GM19328 (cell line): ENCODE results near the gene CUL4B.
"Not testable (repeated sequence)": the region's sequence is repeated elsewhere in the genome, so short reads cannot be mapped to it uniquely, and the experiment has no call there.

Source experiments
- ATAC-seq: cut with Tn5 transposase; IDR thresholded peaks from one replicate; pipeline ENCODE4 v1.9.1; 2021; ENCODE audit warnings: mild to moderate bottlenecking, moderate library complexity; ENCODE audit not compliant: unreplicated experiment

CUL4B gene

DNA sequence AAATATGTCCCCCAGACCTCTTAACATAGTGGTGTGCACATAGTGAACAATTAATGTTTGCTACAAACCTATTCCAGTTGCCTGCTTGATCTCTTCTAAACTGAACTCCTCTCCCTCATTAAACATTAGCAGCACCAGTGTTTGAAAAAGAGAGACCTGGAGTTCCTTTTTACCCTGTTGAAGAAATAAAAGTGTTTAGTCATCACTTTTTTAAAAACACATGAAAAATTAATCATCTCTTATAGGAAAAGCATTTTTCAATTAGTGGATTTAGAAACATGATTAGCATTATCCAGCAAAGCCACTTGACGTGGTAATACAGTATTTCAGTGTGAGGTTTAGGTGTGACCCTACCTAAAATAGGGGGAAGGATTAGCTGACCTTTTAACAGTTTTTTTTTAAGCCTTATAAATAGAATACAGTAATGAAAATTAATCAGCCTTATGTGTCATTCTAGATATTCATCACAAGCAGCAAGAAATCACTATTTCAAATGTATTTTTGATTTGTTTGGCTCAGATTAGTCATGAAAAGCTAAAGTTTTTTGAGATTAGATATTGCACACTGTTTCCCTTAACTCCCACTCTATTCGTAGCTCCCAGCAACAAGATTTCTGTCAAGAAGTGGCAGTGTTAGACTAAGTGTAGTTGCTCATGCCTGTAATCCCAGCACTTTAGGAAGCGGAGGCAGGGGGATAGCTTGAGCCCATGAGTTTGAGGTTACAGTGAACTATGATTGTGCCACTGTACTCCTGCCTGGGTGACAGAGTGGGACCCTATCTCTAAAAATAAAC is 26.2 kb downstream of the CUL4B start:
- no peak for ATAC-seq

DNA sequence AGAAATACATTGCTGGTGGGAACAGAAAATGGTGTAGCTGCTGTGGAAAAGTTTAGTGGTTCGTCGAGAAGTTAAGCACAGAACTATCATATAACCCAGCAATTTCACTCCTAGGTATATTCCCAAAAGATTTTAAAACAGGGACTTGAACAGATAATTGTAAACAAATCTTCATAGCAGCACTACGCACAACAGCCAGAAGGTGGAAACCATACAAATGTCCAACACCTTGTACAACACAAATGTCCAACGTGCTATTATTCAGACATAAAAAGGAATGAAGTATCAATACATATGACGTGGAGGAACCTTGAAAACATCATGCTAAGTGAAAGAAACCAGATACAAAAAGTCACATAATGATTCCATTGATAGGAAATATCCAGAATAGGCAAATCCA is 37.9 kb downstream of the CUL4B start:
- ATAC-seq = no peak

DNA sequence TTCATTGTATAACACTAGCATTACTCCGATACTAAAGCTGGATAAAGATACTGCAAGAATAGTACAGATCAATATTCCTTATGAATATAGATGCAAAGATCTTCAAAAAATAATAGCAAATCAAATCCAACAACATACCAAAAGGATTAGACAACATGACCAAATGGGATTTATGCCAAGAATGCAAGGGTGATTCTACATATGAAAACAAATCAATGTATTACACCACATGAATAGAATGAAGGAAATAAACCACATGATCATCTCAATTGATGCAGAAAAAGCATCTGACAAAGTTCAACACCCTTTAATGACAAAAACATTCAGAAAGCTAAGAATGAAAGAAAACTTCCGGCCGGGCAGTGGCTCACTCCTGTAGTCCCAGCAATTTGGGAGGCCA is 42.8 kb downstream of the CUL4B start:
- ATAC-seq = no peak

DNA sequence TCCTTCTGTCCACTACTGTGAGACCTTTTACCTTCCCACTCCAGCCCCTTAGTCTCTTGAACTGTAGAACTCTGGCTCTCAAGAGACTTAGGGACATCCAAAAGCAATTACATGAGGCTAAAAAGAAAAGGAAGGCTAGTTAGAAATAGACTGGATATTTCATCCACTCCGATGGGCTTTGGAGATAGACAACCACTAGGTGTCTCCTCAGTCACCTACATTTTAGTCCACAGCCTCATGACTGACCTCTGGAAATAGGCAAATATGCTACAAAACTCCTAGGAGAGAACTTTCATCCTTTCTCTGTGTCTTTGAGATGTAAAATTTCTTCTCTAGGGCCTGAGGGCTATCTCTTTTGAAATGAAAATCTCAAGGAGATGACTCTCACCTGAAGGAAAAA is 46.5 kb downstream of the CUL4B start:
- ATAC-seq = no peak

DNA sequence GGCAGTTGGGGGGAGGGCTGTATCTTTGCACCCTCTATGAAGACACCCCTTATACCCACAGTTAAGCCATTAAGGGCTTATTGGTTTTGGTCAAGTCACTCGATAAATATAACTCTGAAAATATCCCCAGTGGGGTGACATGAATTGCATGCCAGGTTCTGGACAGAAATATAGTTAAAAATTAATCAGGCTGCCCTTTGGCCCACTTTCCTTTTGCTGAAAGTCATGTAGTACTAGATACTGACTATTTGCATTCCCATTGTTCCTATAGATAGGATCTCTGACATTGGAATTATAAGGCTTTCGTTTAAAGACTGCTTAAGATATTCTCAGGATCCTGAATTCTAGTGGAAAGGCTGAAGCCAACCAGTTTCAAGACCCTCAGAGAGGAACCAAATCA is 48.1 kb downstream of the CUL4B start:
- ATAC-seq = no peak

DNA sequence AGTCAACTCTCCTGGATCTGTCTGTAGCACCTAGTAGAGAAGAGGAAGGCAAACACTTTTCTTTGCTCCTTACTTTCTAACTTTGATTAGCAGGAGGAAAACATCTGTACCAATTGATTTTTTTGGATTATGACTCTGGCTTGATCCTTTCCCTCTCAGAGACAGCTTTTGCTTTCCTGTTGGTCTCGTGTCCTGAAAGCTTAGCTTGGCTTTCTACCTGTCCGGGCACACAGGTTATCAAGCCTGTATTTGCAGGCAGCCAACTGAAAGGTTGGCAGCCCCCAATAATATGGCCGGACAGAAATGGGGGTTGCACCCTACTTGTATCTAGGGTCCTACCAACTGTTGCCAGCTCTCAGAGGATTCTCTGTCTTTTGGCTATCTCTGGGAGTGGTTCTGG is 48.5 kb downstream of the CUL4B start:
- no peak for ATAC-seq

DNA sequence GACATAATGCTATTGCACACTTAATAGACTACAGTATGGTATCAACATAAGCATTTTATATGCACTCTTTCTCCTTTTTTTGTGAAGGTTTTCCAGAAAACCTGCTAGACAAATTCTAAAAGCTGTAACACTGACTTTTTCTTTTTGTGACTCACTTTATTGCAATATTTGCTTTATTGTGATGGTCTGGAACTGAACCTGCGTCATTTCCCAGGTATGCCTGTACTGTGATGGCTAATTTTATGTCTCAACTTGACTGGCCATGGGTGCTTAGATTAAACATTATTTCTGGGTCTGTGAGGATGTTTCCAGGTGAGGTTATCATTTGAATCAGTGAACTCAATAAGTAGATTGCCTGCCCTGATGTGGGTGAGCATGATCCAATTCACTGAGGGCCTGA is 56.2 kb downstream of the CUL4B start:
- ATAC-seq = no peak

DNA sequence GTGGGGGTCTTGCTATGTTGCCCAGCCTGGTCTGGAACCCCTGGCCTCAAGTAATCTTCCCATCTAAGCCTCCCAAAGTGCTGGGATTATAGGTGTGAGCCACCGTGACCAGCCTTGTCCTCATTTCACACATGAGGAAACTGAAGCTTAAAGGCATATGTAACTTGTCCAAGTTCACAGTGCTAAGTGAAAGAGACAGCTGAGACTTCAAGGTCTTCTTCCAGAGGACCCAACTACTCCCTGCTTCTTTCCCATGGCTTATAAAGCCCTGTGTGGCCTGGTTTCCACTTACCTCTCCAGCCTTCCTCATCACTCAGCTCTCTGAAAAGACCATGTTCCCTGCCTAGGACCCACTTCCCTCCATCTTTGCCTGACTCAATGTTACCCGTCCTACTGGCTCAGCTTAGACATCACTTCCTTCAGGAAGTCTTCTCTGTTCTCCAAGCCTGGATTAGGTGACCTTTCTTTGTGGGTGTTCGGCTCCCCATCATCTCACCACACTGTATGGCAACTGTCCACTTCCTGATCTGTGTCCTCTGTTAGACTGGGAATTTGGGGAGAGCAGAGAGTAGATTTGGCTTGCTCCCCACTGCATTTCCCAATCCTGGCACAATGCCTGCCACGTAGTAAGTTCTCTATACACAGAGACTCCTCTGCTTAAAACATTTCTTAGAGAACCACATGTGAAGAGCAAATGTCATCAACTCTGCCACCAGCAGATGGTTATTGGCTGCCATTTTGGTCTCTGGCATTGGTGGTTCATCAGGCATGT is 61.3 kb downstream of the CUL4B start:
- no peak for ATAC-seq

DNA sequence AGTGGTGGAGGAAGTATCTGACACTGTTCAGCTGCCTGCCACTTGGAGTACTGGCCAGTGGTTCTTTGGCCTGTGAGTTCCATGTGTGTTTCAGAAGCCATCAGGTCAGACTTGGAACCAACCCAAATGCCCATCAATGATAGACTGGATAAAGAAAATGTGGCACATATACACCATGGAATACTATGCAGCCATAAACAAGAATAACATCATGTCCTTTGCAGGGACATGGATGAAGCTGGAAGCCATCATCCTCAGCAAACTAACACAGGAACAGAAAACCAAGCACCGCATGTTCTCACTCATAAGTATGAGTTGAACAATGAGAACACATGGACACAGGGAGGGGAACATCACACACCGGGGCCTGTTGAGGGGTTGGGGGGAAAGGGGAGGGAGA is 70.6 kb downstream of the CUL4B start:
- ATAC-seq = not testable (repeated sequence)

DNA sequence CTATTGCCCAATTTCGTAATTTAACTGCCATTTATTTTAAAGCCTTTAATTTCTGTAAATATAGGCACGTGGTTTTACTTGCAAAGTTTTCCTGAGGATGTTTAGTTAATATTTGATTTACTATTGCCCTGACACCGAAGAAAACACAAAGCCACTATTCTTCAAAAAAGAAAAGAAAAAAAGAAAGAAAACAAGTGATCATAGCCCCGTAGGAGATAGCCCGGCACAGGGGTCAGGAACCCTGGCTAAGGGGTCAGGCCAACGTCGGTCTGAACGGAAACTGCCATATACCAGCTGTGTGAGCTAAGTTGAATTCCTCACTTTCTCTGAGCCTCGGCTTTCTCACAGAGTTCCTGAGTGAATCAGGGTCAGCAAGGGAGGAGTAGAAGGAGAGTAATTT is 74.0 kb downstream of the CUL4B start:
- no peak for ATAC-seq

DNA sequence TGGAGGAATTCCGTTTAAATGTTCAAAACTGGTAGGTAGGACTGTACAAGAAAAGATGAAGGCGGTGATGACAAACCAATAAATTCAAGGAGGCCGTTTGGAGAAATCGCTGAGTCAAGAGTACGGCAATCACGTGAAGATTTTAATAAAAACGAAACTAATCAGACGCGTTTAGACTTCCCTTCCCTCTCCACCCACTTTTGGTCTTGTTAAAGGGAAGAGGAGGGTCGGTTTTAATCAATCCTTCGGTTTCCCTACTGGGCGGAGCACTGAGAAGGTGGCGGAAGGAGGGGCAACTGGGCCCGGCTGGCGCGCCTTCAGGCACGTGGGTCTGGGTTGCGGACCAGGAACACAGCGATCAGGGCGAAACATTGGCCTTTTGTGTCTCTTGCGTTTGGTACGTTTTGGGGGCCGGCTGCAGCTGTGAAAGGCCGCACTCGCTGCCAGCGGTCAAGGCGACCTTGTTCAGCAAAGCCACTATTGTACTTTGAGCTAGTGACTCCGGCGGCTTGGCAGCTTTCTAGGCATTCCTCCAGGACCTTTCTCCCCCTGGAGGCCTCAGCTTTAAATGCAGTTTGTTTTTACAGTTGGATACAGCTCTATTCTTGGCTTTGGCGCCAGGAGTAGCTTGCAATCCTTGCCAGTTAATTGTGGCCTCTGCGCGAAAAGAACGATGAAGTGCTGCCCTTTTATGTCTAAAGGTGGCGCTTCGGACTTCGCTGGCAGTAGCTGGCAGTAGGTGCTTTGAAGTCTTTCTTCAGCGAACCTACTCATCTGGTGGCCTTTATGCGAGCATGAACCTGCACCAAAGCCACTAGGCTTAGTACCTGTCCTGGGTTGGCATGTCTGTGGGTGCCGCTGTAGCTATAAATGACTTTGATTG is 74.9 kb downstream of the CUL4B start:
- ATAC-seq = peak; percentile 71

DNA sequence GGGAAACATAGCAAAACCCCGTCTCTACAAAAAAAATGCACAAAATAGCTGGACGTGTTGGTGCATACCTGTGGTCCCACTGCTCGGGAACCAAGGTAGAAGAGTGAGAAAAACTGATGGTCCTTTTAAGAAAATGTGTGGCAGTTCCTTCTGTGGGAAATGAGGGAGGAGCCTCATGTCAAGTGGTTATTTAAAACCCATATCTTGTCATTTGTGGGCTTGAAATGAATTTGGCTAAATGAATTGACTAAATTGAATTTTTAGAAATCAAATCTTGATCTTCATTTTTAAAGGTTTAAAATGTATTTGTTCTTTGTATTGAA is 75.5 kb downstream of the CUL4B start:
- no peak for ATAC-seq

DNA sequence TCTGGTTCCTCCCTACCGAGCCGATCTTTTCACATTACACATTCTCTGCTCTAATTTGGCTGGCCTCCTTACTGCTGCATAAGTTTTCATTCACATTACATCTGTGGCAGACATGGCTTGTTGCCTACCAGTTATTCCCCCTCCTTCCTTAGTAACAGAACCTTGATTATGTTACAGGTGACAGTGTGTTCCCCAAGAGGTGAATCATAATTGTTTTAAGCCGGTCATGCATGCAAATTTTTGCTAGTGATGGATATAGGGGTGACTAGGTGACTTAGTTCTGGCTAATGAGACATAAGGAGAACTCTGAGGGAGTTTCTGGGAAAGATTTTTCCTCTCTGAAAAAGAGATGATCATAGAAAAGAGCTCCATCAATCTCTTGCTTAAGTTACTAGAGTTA is 83.3 kb downstream of the CUL4B start:
- no peak for ATAC-seq

DNA sequence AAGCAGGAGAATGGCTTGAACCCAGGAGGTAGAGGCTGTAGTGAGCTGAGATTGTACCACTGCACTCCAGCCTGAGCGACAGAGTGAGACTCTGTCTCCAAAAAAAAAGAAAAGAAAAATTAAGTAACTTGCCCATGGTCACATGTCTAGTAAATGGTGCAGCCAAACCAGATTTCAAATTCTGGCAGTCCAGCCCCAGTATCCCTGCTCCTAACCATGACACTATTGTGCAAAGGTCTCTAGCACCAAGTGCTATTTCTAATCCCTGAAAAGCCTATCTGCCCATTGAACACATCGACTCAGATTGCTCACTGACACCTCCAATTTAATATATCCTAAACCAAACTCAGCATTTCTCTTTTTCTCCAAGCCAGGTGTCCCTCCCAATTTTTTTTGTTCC is 84.0 kb downstream of the CUL4B start:
- no peak for ATAC-seq

DNA sequence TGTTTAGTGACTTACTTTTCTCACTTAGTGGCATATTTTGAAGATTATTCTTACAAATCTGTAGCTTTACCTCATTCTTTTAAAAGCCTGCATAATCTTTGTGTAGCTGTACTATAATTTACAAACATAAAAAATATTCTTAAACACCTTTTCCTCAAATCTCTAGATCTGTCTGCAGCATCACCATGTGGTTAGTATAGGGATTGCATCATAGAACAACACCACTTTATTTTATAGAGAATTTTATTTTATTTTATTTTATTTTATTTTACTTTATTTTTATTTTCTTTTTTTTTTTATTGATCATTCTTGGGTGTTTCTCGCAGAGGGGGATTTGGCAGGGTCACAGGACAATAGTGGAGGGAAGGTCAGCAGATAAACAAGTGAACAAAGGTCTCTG is 85.3 kb downstream of the CUL4B start:
- ATAC-seq = not testable (repeated sequence)
